HepG2 (cell line): ENCODE results near the gene TLE5.

Source experiments
- JUN ChIP-seq: sonication (generic); formaldehyde crosslinking; IDR thresholded peaks from 2 replicates; pipeline ENCODE4 v1.4.0; 2020; ENCODE audit warnings: mild to moderate bottlenecking, missing genetic modification reagents
- PBX3 ChIP-seq: sonication (generic); formaldehyde crosslinking; IDR thresholded peaks from 2 replicates; pipeline ENCODE4 v1.8.1; 2023; ENCODE audit warnings: missing genetic modification reagents, inconsistent platforms, borderline replicate concordance
- ZNF547 ChIP-seq: sonication (generic); formaldehyde crosslinking; IDR thresholded peaks from 2 replicates; pipeline ENCODE4 v1.5.1; 2020; ENCODE audit warnings: mild to moderate bottlenecking, missing genetic modification reagents

DNA sequence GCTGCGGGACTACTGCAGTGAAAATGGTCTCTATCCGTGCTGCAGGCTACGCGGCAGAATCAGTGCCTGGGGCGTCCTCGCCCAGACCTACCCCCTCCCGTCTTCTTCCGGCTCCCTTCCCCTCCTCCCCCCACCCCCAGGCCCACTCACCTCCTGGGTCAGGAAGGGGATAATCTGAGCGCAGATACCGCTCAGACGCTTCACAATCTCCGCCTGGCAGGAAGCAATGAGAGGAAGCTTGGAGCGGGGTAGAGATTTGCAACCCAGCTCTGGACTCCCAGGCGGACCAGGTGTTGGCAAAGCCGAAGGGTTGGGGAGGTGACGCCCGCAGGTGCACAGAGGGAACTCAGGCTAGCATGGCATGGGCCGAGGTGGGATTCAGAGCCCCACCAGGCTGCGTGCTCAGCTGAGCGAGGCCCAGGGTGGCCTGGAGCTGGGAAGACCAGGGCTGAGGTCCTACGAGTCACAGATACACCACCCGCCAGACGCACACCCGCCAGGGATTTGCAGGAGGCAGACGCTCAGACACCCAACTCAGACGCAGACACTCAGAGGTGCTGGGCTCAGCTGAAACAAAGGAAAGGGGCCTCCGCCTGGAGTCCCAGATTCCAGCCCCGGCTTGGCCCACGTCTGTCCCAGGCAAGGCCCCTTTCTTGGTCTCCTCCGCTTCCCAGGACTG, 37.3 kb downstream of the TLE5 start:
- TF ChIP-seq JUN (no peak), PBX3 (CRISPR knock-in tag) (no peak), ZNF547 (CRISPR knock-in tag) (no peak)
